OCI-LY3 (cell line): ENCODE measurements around the gene MPRIP.

ENCODE experiments used
- EZH2phosphoT487 ChIP-seq: fragments of 200-600 bp; shearing (Covaris generic); IDR thresholded peaks from 2 replicates; pipeline ENCODE4 v1.6.1; 2018; ENCODE audit warnings: antibody characterized with exemption, mixed run types, low read depth
- TF ChIP-seq, protein P1 (sequence below): fragments of 200-600, 300-600 bp; sonication (generic); IDR thresholded peaks from 2 replicates; pipeline ENCODE4 v1.5.1; 2014; ENCODE audit warnings: antibody characterized with exemption, low read length, low read depth

DNA sequence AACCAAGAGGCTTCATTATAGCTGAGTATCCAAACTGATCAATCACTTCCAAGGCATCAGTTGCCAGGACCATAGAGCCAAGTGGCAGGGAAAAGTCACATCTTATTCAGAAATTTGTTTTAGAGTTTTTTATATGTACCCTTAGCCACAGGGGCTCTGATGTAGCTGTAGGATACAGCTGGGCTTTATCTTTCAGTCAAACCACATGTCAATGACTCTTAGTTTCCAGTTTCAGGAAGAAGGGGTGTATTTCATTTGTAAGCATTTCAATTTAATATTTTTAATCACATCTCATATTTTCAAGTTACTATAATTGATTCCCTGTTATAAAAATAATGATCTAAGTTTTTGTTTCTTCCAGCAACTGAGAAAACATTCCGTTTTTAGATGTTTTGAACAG lies 197.6 kb downstream of the MPRIP start:
- TF ChIP-seq, protein P1, sequence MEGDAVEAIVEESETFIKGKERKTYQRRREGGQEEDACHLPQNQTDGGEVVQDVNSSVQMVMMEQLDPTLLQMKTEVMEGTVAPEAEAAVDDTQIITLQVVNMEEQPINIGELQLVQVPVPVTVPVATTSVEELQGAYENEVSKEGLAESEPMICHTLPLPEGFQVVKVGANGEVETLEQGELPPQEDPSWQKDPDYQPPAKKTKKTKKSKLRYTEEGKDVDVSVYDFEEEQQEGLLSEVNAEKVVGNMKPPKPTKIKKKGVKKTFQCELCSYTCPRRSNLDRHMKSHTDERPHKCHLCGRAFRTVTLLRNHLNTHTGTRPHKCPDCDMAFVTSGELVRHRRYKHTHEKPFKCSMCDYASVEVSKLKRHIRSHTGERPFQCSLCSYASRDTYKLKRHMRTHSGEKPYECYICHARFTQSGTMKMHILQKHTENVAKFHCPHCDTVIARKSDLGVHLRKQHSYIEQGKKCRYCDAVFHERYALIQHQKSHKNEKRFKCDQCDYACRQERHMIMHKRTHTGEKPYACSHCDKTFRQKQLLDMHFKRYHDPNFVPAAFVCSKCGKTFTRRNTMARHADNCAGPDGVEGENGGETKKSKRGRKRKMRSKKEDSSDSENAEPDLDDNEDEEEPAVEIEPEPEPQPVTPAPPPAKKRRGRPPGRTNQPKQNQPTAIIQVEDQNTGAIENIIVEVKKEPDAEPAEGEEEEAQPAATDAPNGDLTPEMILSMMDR: no peak
- TF ChIP-seq EZH2phosphoT487: no peak
